ENCODE data around the gene PARD6B.
"Not testable (repeated sequence)": the region's sequence is repeated elsewhere in the genome, so short reads cannot be mapped to it uniquely, and the experiment has no call there.

The PARD6B gene

DNA sequence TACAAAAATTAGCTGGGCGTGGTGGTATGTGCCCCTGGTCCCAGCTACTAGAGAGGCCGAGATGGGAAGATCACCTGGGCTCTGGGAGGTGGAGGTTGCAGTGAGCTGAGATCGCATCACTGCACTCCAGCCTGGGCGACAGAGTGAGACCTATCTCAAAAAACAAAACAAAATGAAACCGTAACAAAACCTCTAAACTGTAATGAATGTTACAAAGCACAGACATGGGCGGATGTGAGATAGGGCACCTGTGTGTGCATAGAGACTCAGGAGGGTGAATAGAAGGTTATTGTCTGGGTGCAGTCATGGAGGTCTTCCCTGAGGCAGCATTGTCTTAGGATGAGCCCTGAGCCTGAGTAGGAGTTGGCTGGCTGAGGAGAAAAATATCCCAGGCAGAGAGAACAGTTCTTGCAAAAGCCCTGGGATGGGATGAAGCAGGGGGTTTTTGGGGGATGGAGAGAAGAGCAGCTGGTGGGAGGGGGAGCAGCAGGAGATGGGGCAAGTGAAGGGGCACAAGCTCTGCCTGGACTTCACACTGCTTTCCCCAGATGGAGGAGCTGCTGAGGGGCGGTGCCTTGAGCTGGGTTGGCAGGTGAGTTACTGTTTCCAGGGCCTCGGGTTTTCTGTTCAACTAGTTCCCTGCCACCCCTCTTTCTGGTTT, 68.6 kb downstream of the PARD6B start:
- DNase-seq (ENCODE audit: low read depth) = no peak

DNA sequence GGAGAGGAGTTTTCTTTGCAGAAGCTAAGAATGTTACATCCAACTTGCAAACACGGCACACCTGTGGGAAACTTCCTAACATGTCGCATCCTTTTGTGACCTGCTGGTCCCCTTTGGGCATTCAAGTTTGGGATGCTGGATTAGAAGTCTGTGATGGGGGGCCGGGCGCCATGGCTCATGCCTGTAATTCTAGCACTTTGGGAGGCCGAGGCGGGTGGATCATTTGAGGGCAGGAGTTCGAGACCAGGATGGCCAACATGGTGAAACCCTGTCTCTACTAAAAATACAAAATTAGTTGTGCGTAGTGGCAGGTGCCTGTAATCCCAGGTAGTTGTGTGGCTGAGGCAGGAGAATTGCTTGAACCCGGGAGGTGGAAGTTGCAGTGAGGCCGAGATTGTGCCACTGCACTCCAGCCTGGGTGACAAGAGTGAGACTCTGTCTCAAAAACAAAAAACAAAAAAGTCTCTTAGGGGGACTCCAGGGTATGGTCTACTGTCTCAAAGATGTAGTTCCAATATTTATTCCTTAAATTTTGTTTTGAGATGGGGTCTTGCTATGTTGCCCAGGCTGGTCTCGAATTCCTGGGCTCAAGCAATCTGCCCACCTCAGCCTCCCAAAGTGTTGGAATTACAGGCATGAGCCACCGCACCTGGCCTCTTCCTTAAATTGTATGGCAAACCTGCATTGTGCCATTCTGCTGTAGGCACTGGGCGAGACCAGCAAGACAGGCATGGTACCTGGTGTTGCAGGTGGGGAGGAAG, 69.8 kb downstream of the PARD6B start:
- DNase-seq (ENCODE audit: low read depth) = not testable (repeated sequence)

DNA sequence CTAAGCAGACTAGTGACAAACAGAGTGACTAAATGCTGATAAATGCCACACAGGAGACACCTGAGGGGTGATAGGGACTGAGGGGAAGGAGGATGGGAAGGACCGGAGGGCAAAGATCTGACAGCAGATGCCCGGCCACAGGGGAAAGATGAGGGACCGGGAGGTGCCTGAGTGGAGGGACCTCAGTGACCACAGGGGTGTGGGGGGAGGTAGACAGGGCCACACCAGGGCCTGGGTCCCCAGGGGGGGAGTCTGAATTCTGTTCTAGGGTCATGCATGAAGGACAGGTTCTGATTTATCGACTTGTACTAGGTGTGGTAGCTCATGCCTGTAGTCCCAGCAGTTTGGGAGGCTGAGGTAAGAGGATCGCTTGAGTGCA, 70.4 kb downstream of the PARD6B start:
- no peak for DNase-seq (ENCODE audit: low read depth)

DNA sequence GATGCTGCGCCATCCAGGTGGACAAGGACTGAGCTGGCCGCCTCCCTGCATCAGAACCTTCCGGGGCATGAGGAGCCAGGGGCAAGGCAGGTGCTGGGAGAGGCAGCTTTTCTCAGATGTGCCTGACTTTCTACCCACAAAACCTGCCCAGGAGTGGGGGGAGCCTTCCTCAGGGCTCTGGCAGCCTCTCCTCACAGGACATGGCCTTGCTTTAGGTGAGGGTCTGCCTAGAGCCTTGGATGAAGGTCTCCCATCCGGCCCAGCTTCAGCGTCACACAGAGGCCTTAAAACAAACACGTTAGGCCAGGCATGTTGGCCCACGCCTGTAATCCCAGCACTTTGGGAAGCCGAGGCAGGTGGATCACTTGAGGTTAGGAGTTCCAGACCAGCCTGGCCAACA, 70.9 kb downstream of the PARD6B start:
- DNase-seq (ENCODE audit: low read depth) = no peak

DNA sequence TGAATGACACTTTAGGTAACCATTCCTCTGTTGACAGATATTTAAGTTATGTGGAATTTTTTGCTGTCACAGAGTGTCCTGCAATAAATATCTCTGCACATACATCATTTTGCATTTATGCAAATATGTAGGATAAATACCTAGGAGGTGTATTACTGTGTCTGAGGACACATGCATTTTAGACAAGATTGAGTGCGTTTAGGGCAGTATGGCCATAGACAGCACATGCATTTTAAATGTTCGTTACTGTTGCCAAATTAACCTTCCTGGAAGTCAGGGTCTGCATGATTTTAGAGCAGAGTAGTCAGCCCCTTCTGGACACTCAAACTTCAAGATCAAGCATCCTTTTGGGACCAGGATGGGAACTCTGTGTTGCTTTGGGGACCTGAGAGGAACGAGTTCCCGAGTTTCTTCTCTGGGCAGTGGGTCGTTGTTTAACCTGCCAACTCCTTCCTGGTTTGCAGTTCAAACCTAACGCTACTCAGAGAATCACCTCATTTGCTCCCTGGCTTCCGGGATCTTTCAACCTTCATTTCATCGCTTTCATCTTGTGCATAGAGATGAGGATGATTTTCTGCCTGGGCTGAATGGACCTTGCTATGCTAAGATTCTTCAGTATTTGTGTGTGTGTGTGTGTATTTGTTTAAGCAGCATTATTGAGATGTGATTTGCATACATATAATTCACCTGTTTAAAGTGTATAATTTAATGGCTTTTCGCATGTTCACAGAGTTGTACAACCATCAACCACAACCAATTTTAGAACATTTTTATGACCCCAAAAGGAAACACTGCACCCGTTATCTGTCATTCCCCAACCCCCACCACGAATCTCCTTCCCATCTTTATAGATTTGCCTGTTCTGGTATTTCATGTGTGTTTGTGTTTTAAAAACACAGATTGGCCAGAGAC, 73.3 kb downstream of the PARD6B start:
- DNase-seq (ENCODE audit: low read depth) = no peak

DNA sequence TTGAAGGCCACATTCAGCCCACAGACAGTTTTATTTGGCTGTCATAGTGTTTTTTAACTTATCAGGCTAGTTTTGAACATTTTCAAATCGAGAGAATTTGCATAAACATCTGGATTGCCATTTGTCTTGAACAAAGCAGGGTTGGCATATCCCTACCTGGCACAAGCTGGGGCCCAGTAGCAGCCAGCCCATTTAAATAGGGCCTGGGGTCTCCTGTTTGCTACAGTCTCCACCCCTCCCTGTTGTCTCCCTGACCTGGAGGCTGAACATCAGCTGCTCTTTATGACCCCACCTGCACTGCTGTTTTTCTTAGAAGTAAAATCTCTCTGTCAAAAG, 73.9 kb downstream of the PARD6B start:
- no peak for DNase-seq (ENCODE audit: low read depth)

DNA sequence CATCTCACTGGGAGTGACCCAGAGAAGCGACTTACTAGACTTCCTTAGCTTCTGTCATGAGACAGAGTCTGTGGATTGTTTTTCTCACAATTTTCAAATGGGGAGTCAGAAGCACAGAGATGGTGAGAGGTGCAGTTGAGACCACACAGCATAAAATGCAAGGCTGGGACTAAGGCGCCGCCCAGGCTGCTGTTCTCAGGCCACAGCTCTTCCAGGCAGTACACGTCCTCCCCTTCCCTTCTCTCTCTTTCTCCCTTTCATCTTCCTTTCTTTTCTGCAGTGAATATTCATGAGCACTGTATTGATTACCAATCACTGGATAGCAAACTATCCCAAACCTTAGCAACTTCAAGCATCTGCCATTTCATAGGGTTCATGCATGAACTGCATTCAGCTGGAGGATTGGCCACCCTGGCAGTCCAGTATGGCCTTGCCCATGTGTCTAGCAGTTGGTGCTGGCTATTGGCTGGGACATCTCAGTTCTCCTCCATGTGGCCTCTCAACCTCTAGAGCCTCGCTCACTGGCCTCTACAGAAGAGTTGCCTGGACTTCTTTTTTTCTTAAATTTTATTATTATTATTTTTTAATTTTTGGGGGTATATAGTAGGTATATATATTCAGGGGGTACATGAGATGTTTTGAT, 74.9 kb downstream of the PARD6B start:
- no peak for DNase-seq (ENCODE audit: low read depth)

Data from iris pigment epithelial cell (primary cell).